HepG2 (cell line): Measurements from ENCODE around the gene SNAI3. TPM values are rescaled to one million over a fixed set of nuclear protein-coding genes. Genes with fewer than 3 reads are reported as not detected.

ENCODE experiments used
- ATF7-NPFF ChIP-seq: sonication (generic); formaldehyde crosslinking; IDR thresholded peaks from 2 replicates; pipeline ENCODE4 v1.8.1; 2023; ENCODE audit warnings: mild to moderate bottlenecking, low read depth, missing genetic modification reagents, moderate library complexity
- E2F1 ChIP-seq: sonication (generic); formaldehyde crosslinking; IDR thresholded peaks from 2 replicates; pipeline ENCODE4 v1.5.0; 2020; ENCODE audit warnings: missing genetic modification reagents
- GLI4 ChIP-seq: sonication (generic); formaldehyde crosslinking; IDR thresholded peaks from 2 replicates; pipeline ENCODE4 v1.5.1; 2020; ENCODE audit warnings: missing genetic modification reagents, mild to moderate bottlenecking, moderate library complexity, borderline replicate concordance
- IKZF4 ChIP-seq: sonication (generic); formaldehyde crosslinking; IDR thresholded peaks from 2 replicates; pipeline ENCODE4 v1.5.1; 2020; ENCODE audit warnings: borderline replicate concordance, mild to moderate bottlenecking, low read depth, missing genetic modification reagents; ENCODE audit errors: not compliant biosample characterization
- MIXL1 ChIP-seq: IDR thresholded peaks from 2 replicates; pipeline ENCODE4 v1.6.1; 2016
- MLX ChIP-seq: IDR thresholded peaks from 2 replicates; pipeline ENCODE4 v1.6.1; 2016
- REXO4 ChIP-seq: sonication (generic); formaldehyde crosslinking; IDR thresholded peaks from 2 replicates; pipeline ENCODE4 v1.8.0; 2022; ENCODE audit warnings: missing genetic modification reagents, mild to moderate bottlenecking, borderline replicate concordance
- SIX1 ChIP-seq: sonication (generic); formaldehyde crosslinking; IDR thresholded peaks from 2 replicates; pipeline ENCODE4 v1.4.0; 2020; ENCODE audit warnings: missing genetic modification reagents, borderline replicate concordance
- TIGD3 ChIP-seq: sonication (generic); formaldehyde crosslinking; IDR thresholded peaks from 2 replicates; pipeline ENCODE4 v1.5.1; 2020; ENCODE audit warnings: mild to moderate bottlenecking, missing genetic modification reagents, borderline replicate concordance
- XBP1 ChIP-seq: sonication (generic); formaldehyde crosslinking; IDR thresholded peaks from 2 replicates; pipeline ENCODE4 v1.5.0; 2020; ENCODE audit warnings: missing genetic modification reagents
- ZC3H4 ChIP-seq: sonication (generic); formaldehyde crosslinking; IDR thresholded peaks from 2 replicates; pipeline ENCODE4 v1.4.0; 2020; ENCODE audit warnings: missing genetic modification reagents, borderline replicate concordance
- ZFP41 ChIP-seq: sonication (generic); formaldehyde crosslinking; IDR thresholded peaks from 2 replicates; pipeline ENCODE4 v1.4.0; 2020; ENCODE audit warnings: mild to moderate bottlenecking, missing genetic modification reagents, borderline replicate concordance
- ZMYM4 ChIP-seq: sonication (generic); formaldehyde crosslinking; IDR thresholded peaks from 2 replicates; pipeline ENCODE4 v1.8.1; 2023; ENCODE audit warnings: mild to moderate bottlenecking, missing genetic modification reagents
- ZNF101 ChIP-seq: sonication (generic); formaldehyde crosslinking; IDR thresholded peaks from 2 replicates; pipeline ENCODE4 v1.4.0; 2020; ENCODE audit warnings: mild to moderate bottlenecking, low read depth, missing genetic modification reagents, borderline replicate concordance
- ZNF3 ChIP-seq: IDR thresholded peaks from 2 replicates; pipeline ENCODE4 v1.7.0; 2017; ENCODE audit warnings: inconsistent platforms
- ZNF44 ChIP-seq: sonication (generic); formaldehyde crosslinking; IDR thresholded peaks from 2 replicates; pipeline ENCODE4 v1.5.1; 2020; ENCODE audit warnings: mild to moderate bottlenecking, missing genetic modification reagents
- ZNF703 ChIP-seq: sonication (generic); formaldehyde crosslinking; IDR thresholded peaks from 2 replicates; pipeline ENCODE4 v1.5.1; 2020; ENCODE audit warnings: missing genetic modification reagents, mild to moderate bottlenecking, moderate library complexity, borderline replicate concordance
- ZNF704 ChIP-seq: sonication (generic); formaldehyde crosslinking; IDR thresholded peaks from 2 replicates; pipeline ENCODE4 v1.8.1; 2023; ENCODE audit warnings: mild to moderate bottlenecking, inconsistent platforms, moderate library complexity, missing genetic modification reagents, borderline replicate concordance
- ZNF766 ChIP-seq: sonication (generic); formaldehyde crosslinking; IDR thresholded peaks from 2 replicates; pipeline ENCODE4 v1.5.0; 2020; ENCODE audit warnings: missing genetic modification reagents, borderline replicate concordance
- ZSCAN30 ChIP-seq: sonication (generic); formaldehyde crosslinking; IDR thresholded peaks from 2 replicates; pipeline ENCODE4 v1.5.0; 2020; ENCODE audit warnings: mild to moderate bottlenecking, missing genetic modification reagents
- ZSCAN9 ChIP-seq: IDR thresholded peaks from 2 replicates; pipeline ENCODE4 v1.6.1; 2016; ENCODE audit warnings: borderline replicate concordance
- polyA plus RNA-seq, 8 experiments: library from polyadenylated mRNA; depleted of rRNA in 3 of 8; stranded (reverse) in 7 of 8; unstranded in 1 of 8; fragments of >200 nt; fragmentation: Illumina TruSeq in 4 of 8; extraction: Trizol in 4 of 8; gene quantifications; 2 replicates each; pipeline versions ENCODE4 v1.2.1 to v1.2.3, GENCODE V29; 2011 to 2016; ENCODE audit warnings: low read depth in 4 of 8, missing spikeins in 1 of 8, mixed read lengths in 1 of 8; ENCODE audit not compliant: insufficient read depth in 1 of 8
- total RNA-seq, 5 experiments: library from RNA; depleted of rRNA; stranded (reverse); fragments of >200 nt; fragmentation: Illumina TruSeq; extraction: Trizol; gene quantifications; 2 replicates each; pipeline ENCODE4 v1.2.3, GENCODE V29; 2016; ENCODE audit warnings: low read depth in 1 of 5
- TF ChIP-seq, protein P1 (sequence below): sonication (generic); formaldehyde crosslinking; IDR thresholded peaks from 2 replicates; pipeline ENCODE4 v1.5.1; 2020; ENCODE audit warnings: missing genetic modification reagents, mild to moderate bottlenecking, borderline replicate concordance

SNAI3 gene
- total and polyA plus RNA-seq, 2 of the 13 experiments (the other 11 are each of a cell fraction or from before 2014, with no cell fraction given) = 0.09 to 0.18 TPM

- TF ChIP-seq TIGD3 (0 out of 2 replicates have a peak, but pooled peaks have one; percentile 53), SIX1 (CRISPR knock-in tag) (no peak), ZMYM4 (CRISPR knock-in tag) (no peak), ZNF703 (CRISPR knock-in tag) (no peak; the same call in 1 of the 2 replicates), ZNF3 (CRISPR knock-in tag) (no peak), ZNF101 (CRISPR knock-in tag) (no peak), ZNF44 (CRISPR knock-in tag) (no peak), ZFP41 (CRISPR knock-in tag) (no peak; the same call in 1 of the 2 replicates), ZNF766 (CRISPR knock-in tag) (no peak), E2F1 (no peak), REXO4 (CRISPR knock-in tag) (no peak), ZSCAN9 (peak; percentile 94), MIXL1 (no peak), IKZF4 (CRISPR knock-in tag) (no peak), MLX (CRISPR knock-in tag) (peak; percentile 79), XBP1 (CRISPR knock-in tag) (no peak), GLI4 (CRISPR knock-in tag) (0 out of 2 replicates have a peak, but pooled peaks have one; percentile 18), ZSCAN30 (peak; percentile 87), ZC3H4 (CRISPR knock-in tag) (peak; percentile 19; the same call in 1 of the 2 replicates), ATF7-NPFF (CRISPR knock-in tag) (peak; percentile 18), ZNF704 (CRISPR knock-in tag) (no peak)
- TF ChIP-seq, protein P1, sequence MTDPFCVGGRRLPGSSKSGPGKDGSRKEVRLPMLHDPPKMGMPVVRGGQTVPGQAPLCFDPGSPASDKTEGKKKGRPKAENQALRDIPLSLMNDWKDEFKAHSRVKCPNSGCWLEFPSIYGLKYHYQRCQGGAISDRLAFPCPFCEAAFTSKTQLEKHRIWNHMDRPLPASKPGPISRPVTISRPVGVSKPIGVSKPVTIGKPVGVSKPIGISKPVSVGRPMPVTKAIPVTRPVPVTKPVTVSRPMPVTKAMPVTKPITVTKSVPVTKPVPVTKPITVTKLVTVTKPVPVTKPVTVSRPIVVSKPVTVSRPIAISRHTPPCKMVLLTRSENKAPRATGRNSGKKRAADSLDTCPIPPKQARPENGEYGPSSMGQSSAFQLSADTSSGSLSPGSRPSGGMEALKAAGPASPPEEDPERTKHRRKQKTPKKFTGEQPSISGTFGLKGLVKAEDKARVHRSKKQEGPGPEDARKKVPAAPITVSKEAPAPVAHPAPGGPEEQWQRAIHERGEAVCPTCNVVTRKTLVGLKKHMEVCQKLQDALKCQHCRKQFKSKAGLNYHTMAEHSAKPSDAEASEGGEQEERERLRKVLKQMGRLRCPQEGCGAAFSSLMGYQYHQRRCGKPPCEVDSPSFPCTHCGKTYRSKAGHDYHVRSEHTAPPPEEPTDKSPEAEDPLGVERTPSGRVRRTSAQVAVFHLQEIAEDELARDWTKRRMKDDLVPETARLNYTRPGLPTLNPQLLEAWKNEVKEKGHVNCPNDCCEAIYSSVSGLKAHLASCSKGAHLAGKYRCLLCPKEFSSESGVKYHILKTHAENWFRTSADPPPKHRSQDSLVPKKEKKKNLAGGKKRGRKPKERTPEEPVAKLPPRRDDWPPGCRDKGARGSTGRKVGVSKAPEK = no peak
Measured at GRCh38 chr16:88651276-88651988, 34.9 kb downstream of the SNAI3 start (continued).
